TTC549 (cell line): ENCODE results near the gene CPNE1.

Experiments used
- FAIRE-seq: peaks from 2 replicates; lab custom pipeline; 2012; peaks lifted over from hg19 to GRCh38; lab: Jason Lieb, UNC

CPNE1 gene

DNA sequence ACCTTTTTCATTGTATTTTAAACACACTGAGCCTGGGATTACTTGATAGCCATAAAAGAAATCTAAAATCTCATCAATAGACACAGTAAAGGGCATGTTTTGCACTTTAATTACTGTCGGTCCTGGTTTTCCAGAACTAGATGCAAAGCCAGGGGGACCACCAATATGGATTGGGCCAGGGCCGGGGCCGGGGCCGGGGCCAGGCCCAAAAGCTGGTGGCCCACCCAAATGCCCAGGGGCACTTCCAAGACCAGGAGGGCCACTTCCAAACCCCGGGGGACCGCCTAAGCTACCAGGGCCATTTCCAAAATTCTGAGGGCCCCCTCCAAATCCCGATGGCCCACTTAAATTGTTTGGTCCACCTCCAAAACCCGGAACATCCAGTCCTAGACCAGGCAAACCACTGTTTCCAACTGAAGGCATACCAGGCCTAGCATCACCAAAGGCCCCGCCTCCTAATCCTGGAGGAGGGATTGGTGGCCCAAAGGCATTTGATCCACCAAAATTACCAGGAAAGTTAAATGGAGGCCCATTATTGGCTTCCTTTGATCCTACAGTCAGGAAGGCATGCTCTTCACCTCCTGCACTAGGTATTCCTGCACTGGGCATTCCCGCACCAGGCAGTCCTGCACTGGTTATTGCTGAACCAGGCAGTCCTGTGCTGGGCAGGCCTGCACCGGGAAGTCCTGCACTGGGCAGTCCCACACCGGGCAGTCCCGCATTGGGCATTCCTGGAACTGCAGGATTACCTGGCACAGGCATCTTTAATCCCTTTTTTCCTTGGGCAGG is 11.9 kb downstream of the CPNE1 start:
- no peak for FAIRE-seq

DNA sequence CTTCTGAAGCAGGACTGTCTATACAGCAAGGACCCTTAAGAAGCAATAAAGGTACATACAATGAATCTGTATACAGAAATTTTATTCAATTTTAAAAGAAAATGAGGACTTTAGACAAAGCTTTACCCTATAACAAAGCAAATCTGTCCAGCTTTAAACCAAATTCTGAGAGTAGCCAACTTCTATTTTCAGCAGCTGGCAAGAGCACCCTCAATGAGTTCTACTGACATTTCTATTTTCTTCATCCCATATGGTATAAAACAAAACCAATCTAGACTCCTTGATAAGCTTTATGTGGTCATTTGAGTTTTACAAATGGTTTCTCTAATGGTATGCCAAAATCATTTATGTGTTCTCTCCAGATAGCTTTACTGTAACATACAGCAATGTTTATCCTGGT is 12.7 kb downstream of the CPNE1 start:
- no peak for FAIRE-seq

DNA sequence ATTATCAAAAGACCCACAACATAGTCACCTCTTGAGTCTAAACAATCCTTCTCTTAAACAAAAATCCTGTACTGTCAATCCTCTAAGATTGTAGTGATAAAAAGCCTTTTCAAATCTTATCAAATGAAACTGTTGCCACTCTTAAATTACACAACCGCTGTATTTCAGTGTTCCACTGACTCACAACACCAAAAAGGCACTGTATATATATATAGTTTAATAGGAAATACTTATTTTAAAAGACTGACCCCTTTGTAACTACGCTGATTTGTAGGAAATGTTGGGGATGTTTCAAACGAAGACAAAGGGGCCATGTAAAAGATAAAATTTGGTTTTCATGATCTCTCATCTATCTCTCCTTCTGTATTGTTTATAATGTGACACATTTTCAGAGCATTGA is 14.1 kb downstream of the CPNE1 start:
- FAIRE-seq, result no peak

DNA sequence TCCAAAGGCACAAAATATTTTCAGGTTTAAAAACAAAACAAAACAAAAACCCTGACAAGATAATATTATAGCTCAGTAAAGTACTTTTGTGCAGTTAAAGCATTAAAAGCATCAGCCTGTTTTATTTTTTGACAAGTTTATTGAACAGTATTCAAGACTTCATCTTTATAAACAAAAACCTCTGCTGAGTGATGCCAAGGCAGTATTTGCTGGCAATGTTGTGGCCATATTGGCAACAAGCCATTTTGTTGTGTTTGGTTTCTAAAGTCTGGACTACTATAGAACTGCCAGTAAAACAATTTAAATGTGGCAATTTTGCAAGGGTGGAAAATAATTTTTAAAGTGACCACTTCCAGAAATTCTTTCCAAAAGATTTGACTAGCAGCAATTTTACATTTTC is 15.9 kb downstream of the CPNE1 start:
- FAIRE-seq, result no peak

DNA sequence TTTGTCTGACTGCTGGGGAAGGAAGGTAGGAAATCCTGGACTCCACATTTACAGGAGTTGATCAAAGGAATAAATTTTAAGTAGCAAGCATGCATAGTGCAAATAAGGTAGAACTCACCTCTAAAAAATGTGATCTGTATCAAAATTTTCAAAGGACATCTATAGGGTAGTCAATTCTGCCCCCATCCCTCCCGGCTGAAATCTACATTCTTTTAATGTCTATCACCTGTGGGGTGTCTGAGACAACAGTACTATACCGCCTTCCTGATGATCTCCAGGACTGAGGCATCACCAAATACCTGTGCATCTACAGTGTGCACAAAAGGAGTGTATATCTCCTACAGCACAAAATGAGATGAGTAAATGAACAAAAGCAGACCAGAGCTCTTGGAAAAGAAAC is 19.9 kb downstream of the CPNE1 start:
- FAIRE-seq, result no peak

DNA sequence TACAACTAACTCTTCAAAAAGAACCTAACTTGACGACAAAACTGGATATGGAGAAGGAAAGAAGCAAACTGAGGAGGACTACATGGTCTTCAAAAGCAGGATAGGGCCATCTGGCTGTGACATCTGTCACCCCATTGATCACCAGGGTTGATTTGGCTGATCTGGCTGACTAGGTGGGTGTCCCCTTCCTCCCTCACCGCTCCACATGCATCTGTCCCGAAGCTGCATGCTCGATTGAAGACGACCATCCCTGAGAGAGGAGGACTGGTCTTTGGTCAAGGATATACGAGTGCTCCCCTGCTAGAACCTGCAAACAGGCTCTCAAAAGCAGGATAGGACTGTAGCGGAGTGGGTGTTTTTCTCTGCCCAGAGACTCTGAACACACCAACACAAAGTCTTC is 21.7 kb downstream of the CPNE1 start:
- no peak for FAIRE-seq

DNA sequence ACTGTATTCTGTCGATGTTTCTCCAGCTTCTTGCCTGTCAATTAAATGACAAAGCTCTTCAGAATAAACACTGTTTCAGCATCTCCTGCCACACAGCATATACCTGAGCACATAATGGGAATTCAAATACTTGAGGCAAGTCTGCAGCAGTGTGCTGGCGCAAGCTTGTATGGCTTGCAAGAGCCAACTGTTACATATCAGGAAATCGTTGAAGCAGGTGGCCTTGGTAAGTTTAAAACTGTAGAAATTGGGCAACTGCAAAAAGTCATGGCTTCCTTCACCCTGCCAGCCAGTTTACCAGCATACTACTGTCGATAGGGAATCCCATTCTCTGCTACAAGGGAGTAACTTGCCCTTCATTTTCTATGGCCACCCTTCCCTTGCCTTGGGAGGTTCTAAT is 23.0 kb downstream of the CPNE1 start:
- no peak for FAIRE-seq

DNA sequence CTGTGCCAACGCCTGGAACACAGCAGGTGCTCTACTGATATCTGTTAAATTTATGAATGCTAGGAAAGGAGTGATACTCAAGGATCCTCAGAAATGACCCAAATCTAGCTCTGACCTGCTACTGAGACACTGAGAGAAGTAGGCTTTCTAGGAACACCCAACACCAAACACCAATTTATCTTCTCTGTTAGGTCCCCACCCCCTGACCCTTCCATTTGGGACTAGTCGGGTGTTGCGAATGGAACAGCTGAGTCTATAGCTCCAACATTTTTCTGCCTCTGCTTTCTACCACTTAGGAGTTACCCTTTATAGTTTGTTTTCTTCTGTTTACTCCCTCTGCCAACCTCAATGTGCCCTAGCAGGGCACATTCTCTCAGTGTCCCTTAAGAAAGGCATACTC is 24.0 kb downstream of the CPNE1 start:
- FAIRE-seq, result no peak

DNA sequence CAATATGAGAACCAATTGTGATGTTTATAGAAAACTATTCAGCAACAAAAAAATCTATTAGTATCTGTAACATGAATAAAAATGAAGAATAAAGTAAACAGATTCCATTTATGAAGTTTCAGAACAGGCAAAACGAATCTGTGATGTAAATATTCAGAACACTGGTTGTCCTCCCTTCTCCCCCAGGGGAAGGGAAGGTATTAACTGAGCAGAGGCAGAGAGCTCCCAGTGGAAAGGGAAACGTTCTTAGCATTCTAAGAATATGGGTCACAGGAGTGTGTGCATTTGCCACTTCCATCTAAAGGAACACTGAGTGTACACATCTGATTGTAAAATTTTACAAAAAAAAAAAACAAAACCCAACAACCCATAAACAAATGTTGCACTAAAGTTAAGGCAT is 25.9 kb downstream of the CPNE1 start:
- no peak for FAIRE-seq

DNA sequence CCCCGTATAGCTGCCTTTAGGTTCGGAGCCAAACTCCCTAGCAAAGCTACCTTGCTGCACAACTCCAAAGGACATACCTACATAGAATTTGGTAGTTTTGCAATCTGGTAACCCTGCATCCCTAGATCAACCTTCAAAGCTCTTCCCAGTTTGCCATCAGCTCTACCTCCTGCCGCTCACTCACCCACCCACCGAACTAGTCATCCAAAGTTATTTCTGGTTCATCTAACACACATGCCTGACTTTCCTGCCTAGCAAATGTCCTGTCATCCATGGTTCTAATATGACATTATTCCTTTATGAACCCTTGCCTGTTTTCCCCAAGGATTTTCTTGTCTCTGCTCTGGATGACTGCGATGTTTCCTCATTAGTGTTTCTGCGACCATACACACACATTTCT is 27.4 kb downstream of the CPNE1 start:
- no peak for FAIRE-seq

DNA sequence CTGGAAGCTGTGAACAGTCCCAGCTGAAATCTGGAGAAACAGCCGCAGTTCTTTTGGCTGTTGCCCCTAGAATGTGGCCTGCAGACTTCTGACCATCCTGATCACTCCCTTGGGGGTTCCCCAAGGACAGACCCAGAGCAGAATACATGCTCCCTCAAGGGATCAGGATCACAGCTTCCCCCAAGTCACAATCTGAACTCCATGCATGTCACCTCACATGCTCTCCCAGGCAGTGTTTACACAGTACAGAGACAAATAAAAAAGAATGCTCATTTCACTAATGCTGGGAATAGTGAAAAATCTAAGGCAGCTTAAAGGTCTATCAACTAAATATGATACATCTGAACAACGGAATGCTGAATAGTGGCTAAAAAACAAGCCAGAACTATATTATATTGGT is 28.6 kb downstream of the CPNE1 start:
- no peak for FAIRE-seq

DNA sequence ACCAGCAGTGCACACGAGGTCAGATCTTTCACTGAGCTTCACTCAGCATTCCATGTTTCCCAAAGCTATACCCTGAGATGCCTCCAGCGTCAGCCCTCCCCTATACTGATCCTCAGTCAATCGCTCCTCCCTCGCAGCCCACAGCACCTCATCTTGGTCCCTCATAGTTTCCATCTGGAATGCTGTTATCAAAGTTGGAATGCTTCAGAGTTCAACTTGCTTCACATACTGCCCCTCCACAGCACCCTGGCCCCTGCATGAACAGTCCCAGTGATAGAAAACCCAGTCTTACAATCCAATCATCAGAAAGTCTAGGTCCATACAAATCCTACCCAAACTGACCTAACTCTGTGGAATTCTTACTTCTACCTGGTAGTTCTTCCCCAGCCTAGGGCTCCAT is 29.0 kb downstream of the CPNE1 start:
- FAIRE-seq, result no peak

DNA sequence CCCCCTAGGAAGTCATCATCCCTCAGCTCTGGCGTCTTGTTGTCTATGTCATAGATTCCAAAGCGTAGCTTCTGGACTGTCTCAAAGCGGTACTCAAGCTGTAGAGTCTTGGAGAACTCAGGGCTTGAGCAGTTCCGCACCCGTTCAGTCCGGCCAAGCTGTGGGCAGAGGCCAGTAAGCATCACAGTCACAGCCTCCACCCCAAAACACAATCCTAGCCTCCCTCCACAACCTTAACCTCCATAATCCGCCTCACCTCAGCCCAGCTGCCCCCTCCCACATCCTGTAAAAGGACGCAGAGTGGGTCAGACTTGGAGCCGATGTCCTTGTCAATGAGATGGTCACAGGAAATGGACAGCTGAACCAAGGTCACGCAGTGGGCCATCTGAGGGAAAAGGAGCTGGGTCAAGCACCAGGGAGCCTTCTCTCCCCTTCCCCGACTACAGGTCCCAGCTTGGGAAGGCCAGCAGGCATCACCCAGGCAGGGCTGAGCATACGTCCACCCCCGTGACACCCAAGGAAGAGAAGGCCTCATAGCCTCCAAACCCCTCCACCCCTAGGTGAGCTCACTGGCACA is 32.1 kb downstream of the CPNE1 start:
- FAIRE-seq, result no peak

DNA sequence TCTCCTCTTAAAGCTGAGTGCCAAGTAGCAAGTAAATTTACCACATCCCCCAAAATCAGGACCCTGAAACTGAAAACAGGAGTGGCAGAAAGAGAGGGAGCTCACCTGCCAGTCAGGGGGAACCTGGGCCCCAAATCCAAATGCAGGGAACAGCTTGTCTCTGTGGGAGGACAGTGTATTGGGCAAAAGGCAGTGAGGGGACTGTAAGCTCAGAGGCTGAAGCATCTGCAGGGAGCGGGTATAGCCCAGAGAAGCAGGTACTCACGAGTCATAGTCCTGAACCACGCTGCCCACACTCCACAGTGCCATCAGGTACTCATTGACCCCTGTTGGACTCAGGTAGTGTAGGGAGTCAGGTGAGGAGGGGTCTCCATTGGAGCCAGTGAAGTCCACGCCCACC is 34.1 kb downstream of the CPNE1 start:
- FAIRE-seq, result no peak

DNA sequence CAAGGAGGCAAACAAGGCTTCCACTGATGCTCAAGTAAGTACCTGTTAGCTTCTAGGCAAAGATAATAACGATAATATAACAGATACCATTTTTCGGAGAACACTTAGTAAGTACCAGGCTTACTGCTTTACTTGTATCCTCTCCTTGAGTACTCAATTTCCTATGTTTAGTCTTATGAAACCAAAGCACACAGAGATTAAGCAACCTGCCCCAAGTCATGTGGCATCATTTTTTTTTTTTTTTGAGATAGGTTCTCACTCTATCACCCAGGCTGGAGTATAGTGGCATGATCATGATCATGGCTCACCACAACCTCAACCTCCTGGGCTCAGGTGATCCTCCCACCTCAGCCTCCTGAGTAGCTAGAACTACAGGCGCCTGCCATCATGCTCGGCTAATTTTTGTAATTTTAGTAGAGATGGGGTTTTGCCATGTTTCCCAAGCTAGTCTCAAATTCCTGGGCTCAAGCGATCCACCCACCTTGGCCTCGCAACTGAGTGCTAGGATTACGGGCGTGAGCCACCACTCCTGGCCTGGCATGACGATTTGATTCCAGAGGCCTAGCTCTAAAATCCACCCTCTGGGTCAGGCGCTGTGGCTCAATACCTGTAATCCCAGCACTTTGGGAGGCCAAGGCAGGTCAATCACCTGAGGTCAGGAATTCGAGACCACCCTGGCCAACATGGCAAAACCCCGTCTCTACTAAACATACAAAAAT is 35.1 kb downstream of the CPNE1 start:
- no peak for FAIRE-seq

DNA sequence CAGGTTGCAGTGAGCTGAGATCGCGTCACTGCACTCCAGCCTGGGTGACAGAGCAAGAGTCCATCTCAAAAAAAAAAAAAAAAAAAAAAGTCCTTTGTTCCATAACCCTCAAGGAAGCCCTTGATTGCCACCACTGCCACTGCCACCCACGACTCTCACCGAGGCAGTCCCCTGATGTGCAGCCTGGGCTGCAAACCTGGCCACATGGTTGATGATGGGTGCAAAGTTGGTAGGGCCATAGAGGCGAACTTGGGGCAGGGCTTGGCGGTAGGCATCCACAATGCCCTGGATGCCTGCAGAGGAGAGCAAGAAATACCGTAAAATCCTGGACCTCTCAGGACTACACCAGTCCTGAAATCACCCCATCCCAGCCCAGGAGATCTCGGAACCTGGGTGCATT is 37.6 kb downstream of the CPNE1 start:
- no peak for FAIRE-seq

DNA sequence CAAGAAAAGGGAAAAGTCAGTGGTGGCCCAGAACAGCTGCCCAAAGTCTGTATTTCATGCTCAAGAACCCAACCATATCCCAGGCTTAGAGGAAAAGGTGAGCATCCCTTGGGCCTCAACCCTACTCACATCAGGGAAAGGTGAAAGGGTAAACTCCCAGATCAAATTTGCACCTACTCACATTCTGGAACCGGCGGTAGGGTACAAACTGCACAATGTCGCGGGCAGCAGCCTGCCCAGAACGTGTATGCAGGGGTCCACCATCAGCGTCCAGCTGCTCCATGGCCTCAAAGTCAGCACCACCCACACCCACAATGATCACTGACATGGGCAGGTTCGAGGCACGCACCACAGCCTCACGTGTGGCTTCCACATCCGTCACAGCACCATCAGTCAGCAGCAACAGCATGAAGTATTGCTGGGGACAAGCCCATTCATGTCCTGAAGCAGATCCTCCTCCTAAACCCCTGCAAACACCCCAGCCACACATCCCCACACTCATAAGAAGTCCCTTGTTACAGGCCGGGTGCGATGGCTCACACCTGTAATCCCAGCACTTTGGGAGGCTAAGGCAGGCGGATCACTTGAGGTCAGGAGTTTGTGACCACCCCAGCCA is 38.2 kb downstream of the CPNE1 start:
- FAIRE-seq, result no peak

DNA sequence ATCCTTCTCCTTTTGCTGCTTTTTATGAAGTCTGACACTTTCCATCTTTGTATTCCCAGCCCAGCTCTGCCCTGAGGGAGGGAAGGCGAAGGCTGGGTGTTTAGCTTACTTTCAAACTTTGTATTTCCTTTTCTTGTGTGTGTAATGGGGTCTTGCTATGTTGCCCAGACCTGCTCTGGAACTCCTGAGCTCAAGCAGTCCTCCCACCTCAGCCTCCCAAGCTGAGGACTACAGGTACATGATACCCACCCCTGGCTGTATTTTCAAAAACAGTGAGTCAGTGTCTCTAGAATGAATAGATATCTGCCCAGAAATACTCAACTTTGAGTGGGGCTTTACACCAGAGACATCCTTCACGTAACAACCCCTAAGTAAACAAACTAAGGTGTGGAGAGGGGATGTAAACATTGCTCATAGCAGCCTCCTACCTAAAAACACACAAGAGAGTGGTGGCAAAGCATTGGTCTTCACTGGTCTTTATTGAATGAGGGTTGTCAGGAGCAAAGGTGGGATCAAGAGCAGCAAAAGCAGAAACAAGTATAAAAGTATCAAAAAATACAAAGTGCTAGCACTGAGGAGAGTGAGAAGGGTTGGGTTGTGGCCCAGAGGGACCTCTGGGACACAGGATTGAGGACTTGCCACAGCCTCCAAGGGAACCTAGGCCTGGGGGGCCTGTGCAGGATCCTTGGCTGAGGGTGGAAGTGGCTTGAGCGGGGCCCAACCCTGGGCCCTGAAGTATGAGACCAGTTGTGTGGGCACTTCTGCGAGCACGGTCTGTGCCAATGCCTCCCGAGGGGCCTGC is 38.9 kb downstream of the CPNE1 start:
- FAIRE-seq, result no peak

DNA sequence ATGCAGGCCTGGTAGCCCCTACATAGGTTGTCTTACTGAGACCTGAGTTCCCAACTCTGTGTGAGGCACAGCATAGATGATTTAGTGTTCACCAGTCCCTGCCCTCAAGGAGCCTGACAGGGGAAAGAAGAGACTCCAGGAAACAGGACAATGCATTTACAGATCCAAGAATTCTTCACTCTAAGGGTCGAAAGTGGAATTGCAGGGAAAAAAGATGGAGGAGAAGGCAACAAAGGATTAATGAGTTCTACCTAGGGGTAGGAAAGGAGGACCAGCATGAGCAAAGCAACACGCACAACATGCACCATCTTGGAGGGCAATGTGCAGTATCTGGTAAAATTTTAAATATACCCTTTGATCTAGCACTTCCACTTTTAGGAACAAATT is 43.1 kb downstream of the CPNE1 start:
- no peak for FAIRE-seq

DNA sequence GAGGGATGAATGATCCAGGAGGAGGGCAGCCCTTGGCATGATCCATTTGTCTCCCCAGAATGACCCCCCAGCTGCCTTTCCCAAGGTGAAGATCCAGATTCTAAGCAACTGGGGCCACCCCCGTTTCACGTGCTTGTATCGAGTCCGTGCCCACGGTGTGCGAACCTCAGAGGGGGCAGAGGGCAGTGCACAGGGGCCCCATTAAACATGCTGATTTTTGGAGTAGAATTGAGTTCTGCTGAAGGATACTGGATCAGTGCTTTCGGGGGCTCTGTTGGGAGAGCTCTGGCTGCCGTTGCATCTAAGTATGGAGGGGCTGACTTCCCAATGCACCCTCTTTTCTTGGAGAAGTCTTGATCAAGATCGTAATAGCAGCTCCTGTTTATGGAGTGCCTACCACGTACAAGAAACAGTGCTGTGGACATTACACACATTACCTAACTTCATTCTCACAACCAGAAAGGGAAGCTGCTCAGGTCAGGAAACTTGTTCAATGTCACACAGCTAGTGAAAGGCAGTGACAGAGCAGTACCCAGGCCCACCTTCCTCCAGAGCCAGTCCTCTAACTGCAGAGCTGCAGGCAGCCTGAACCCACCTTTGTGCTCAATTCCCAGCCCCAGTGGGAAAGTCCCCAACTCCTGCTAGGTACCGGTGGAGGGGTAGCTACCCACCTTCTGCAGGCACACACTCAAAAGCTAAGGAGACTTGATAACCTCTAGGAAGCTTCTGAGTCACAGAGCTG is 43.7 kb downstream of the CPNE1 start:
- no peak for FAIRE-seq

DNA sequence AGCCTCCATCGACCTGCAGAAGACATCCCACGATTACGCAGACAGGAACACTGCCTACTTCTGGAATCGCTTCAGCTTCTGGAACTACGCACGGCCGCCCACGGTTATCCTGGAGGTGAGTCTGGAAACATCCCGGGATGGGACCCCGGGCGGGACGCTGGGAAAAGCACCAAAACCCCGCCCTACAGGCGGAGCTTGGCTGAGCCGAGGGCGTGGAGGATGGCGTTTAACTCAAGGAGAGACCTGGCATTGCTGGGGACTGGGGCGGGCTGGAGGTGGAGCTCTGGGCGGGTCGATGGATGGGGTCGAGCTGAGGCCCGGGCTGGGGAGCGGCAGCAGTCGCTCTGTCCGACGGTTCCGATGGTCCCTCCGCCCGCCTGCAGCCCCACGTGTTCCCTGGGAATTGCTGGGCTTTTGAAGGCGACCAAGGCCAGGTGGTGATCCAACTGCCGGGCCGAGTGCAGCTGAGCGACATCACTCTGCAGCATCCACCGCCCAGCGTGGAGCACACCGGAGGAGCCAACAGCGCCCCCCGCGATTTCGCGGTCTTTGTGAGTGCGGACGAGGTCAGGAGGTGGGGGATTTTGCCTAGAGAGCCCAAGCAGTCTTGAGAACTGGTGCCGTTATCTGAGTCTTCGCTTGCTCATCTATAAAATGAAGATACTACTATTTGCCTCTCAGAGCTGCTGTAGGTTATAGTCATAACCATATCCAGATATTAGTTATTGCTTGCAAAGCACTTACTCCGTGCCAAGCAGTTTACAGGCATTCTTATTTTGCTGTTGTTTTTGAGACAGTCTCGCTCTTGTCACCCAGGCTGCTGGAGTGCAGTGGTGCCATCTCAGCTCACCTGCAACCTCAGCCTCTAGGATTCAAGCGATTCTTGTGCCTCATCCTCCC is 45.3 kb downstream of the CPNE1 start:
- FAIRE-seq, result peak; percentile 7
